HG02973 (cell line): ENCODE results near the gene CLASP1.
"Not testable (repeated sequence)": the region's sequence is repeated elsewhere in the genome, so short reads cannot be mapped to it uniquely, and the experiment has no call there.

Experiments used
- ATAC-seq: cut with Tn5 transposase; IDR thresholded peaks from one replicate; pipeline ENCODE4 v1.9.1; 2021; ENCODE audit warnings: moderate library complexity; ENCODE audit not compliant: unreplicated experiment

Gene CLASP1

DNA sequence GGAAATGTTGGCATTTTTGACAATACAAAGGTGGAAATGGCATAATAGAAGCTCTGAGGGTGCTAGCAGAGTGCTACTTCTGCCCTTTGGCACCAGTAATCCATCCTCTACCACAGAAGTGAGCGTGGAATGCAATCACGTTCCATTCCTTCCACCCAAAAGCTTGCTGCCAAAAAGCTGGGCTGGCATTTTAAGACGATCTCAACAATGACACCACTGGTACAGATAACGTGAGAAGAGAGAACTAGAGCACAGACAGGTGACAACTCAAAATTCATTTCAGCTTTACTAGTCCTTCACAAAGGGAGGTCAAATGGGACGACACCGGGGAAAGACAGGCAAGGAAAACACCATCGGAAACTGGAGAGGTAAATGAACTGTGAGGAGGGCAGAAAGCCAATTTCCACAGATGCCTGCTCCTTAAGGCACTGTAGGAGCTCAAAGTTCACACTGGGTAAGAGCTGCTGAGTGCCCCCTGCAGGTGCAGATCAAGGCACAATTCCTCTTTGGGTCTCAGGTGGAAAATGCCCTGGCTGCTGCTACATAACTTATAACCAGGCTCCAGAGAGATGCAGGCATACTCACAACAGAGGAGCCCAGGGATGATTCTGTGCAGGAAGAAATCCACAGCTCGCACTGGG is 169.3 kb downstream of the CLASP1 start:
- no peak for ATAC-seq

DNA sequence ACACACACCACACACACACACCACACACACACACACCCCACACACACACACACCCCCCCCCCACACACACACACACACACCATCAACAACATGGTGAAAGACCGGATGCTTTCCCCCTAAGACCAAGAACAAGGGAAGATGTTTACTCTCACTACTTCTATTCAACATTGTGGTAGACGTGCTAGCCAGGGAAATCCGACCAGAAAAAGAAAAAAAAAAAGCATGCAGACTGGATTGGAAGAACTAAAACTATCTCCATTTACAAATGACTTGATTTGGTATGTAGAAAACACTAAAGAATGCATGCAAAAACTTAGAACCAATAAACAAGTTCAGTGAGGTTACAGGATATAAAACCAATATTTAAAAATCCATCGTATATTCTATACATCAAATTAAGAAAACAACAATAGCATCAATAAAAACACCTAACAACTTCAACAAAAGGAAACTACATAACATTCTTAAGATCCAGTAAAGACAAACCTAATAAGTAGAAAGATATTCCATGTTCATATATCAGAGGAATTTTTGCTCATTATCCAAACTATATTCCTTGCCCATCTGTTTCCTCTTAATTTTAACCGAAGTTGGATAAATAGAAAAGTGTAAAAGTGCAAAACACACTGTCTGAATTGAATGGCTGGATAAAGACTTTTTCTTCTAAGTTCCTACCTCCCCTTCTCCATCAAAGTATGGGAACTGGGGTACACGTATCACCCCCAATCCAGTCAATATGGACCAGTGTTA is 170.1 kb downstream of the CLASP1 start:
- no peak for ATAC-seq

DNA sequence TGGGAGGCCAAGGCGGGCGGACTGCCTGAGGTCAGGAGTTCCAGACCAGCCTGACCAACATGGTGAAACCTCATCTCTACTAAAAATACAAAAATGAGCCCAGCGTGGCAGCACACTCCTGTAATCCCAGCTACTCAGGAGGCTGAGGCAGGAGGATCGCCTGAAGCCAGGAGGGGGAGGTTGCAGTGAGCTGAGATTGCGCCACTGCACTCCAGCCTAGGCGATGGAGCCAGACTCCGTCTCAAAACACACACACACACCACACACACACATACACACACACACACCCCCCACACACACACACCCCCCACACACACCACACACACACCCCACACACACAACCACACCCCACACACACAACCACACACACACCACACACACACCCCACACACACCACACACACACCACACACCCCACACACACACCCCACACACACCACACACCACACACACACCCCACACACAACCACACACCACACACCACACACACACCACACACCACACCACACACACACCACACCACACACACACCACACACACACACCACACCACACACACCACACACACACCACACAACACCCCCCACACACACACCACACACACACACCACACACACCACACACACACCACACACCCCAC is 170.8 kb downstream of the CLASP1 start:
- ATAC-seq = not testable (repeated sequence)

DNA sequence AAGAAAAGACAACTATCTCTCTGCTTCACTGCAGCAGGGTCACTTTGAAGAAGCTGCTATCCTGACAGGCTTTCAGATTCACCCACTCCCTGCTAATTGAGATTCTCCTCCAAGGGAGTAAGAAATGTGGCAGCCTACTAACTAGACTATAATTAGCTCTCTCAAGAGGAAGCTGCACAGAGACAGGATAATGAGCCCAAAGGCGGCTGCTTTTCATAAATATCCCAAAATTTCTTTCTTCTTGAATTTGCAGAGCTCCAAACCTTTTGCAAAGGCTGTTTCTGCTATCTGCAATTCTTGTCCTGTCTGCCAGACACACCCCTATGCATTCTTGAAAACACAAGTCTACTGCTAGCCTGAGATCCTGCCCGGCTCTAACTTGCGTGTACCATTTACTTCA is 172.6 kb downstream of the CLASP1 start:
- no peak for ATAC-seq

DNA sequence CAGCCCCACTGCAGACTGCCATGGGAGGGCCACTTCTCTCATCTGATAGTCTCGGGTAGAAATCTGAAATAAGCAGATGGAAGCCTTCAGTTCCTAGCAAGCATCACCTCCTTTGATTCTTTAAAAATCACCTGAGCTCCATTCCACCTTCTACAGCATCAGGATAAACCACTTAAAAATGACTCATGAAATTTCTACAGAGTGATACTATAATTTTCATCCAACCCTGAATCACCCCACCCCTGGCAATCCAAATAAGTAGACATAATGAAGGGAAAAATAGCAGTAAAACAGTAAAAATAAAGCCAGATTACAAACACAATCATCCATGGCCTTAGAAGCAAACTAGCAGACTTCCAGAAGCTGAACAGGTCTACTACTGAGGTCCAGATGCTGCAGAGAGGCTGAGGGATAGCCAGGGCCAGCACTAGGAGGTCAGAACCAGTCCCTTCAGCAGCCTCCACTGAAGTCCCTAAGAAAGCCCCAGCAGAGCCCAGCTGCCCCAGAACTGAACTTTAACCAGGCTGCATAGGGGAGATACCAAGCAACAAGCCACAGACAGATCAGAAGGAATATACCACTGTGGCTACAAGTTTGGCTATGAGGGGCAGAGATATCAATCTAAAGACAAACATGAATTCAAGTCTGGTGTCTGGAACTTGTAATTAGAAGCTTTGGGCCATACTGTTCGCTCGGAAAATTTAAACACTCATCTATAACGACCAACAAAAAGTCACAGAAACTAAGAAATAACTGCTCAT is 173.3 kb downstream of the CLASP1 start:
- ATAC-seq = no peak

DNA sequence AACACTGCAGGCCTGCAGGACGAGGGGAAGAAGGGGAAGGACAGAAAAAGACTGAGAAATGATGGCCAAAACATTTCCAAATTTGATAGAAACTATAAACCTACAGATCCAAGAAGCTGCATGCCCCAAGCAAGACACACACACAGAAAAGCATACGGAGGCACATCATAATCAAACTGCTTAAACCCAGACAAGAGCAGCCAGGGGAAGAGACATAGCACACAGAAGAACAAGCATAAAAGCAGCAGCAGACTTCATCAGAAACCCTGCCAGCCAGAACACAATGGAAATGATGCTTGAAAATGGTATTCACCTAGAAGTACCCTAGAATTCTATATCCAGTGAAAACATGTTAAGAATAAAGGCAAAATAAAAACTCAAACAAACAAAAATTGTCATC is 175.8 kb downstream of the CLASP1 start:
- ATAC-seq = no peak

DNA sequence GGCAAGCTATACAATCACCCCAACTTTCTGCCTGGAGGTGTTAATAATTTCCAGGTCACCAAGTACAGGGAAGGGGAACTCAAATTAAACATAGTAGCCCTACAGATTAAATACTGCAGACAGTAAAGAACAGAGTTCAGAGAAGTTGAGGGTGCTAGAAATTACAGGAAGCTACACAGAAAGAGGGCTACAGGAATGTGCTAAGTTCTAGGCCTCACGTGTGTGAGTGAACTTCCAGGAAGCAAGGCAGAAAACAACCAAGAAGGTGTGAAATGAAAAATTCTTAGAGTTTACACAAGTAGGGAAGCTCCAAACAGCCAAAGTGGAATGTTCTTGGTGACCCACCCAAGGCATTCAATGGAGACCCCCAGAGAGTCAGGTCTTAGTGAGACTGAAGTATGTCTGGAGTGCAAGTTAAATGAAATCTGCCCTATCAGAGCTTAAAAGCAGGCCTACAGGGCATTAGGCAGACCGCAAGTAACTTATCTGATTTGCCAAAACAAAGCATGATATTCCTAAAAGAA is 176.7 kb downstream of the CLASP1 start:
- ATAC-seq = no peak

DNA sequence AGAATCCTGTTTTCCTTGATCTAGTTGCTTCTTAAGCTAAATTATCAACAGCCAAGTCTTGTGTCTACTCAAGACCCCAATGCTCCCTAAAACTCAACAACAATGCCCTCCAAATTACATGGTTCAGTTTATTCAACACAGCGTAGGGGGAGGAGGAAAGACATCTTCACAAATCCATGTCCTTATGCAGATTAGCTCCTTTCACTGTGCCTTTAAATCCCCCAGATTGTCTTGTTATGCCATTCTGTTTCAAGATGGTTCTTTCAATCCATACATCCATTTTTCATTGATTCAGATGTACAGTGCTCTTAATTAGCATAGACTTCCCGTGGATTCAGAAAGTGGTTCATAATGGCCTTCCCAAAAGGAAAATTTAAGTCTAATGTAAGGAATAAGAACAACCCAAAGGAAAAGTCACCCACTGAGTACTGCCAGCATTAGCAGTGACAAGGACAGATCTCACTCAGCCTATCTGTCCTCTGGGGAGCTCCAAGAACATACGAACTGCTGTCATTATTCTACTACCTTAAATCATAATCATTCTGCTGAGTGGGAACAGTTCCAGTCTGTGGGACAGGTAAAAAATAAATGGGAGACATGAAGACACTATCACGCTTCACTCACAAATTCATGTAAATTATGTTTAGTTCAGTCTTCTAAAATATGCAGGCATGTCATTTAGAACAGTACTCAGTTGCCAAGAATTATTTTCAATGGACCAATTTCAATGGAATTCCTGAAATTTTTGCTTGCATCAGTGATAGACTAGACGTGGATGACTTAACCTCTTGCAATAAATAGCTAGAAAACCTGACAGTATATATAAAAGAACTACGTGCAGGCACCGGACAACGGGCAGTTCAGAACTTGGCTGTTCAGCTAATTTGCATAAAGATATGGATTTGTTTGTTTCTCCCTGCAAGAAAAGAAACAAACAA is 177.5 kb downstream of the CLASP1 start:
- ATAC-seq = no peak

DNA sequence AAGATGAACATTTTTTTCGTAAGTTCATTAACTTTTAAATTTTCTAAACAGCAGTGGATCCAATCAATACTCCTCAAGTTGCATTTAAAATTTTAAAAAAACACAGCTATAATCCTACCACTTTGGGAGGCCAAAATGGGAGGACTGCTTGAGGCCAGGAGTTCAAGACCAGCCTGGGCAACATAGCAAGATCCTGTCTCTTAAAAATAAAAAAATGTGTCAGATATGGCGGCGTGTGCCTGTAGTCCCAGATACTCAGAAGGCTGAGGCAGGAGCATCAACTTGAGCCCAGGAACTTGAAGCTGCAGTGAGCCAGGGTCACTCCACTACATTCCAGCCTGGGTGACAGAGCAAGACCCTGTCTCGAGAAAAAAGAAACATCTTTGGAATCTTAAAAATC is 178.3 kb downstream of the CLASP1 start:
- ATAC-seq = no peak

DNA sequence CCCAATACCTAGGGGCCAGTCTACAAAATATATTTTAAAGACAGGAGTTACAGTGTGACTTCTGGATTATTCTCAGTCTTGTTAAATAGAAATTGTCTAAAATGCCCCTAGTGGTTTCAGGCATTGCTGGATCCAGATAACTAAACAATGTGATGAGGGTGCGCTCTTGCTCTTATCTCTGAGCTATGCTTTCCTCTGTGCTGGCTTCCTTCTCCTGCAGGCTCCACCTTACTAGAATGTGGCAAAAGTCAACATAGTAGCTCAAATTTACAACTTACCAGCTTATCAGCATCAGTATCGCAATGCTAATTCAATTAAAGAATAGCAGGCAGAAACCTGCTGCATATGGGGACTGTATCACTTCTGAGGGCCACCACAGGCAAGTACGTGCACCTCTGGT is 179.9 kb downstream of the CLASP1 start:
- no peak for ATAC-seq

DNA sequence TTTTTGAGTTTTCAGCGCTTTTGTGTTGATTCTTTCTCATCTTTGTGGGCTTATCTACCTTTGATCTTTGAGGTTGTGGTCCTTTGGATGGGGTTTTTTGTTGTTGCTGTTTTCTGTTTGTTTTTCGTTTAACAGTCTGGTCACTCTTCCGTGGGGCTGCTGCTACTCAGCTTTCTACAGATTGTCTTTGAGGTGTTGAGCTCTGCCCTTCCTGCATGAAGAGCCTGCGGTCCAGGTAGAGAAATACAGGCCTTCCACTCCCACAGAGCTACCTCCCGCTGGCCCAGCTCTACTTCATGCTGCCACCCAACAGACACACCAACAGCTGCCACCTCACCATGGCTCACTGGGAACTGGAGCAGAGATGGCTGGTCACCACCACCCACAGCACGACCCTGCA is 180.3 kb downstream of the CLASP1 start:
- ATAC-seq = no peak

DNA sequence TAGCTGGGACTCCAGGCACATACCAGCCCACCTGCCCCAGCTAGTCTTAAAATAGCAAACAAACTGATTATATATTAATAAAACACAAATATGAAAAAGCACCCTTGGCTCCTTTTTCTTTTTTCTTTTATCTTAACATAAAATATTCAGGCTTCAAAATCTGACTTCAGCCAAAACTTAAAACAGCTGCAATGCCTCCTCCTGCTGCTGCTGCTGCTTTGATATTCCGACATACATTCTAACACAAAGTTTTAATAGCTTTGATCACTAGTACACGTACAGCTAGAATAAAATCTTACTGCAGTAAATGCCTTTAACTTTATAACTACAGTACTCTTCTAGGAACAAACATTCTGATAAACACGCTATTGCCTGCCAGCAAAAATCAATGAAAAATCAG is 190.0 kb downstream of the CLASP1 start:
- no peak for ATAC-seq

DNA sequence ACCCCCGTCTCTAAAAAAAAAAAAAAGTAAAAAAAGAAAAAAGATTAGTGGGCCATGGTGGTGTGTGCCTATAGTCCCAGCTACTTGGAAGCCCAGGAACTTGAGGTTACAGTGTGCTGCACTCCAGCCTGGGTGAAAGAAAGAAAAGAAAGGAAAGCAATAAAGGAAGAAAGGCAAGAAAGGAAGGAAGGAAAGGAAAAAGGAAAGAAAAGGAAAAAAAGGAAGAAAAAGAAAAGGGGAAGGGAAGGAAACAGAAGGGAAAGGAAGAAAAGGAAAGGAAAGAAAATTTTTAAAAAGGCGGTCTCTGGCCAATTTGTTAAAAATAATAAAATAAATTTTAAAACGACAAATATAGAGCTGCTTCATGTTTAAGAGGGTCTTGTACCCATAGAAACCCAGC is 192.9 kb downstream of the CLASP1 start:
- ATAC-seq = no peak

DNA sequence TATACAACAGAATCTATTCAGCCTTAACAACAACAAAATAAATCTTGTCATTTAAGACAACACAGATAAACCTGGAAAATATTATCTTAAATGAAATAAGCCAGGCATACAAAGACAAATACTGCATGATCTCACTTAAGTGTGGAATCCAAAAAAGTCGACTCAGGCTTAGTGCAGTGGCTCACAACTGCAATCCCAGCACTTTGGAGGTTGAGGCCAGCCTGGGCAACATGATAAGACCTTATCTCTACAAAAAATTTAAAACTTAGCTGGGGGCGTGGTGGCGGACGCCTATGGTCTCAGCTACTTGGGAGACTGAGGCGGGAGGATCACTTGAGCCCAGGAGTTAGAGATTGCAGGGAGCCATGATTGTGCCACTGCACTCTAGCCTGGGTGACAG is 193.8 kb downstream of the CLASP1 start:
- no peak for ATAC-seq

DNA sequence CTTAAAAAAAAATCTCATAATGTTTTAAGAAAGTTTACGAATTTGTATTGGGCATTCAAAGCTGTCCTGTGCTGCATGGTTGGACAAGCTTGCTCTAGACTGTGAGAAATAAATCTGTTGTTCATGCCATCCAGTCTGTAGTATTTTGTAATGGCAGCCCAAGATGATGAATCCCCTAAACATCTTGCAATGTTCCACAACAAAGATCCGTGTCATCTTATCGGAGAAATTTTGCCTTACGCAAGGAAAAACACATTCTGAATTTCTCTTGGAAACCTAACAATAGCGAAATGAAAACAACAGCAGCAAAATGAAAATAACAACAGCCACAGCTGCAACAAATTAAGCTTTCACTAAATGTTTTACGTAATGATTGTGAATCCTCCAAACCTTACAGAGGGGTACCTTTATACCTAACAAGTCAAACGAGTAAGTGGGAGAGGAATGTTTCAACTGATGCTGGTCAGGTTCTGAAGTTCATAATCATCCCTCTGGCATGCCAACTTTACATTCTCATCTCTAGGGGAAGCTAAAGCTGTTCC is 194.6 kb downstream of the CLASP1 start:
- no peak for ATAC-seq

DNA sequence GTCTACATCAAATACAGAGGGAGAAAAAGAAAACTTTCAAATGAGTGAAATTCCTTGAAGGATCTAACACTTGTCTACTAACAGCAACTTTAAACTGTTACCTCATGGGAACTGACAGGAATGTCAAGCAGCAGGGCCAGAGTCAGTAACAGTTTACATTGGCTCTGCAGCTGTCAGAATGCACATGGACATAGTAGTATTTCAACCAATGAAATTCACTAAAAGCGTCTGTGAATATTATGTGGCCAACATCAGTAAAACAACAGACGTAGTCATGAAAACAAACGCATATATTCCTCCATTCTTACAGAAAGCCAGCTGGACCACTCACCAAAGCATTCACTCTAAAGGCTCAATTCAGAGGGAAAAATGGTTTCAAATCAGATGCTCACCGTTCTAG is 197.9 kb downstream of the CLASP1 start:
- no peak for ATAC-seq

DNA sequence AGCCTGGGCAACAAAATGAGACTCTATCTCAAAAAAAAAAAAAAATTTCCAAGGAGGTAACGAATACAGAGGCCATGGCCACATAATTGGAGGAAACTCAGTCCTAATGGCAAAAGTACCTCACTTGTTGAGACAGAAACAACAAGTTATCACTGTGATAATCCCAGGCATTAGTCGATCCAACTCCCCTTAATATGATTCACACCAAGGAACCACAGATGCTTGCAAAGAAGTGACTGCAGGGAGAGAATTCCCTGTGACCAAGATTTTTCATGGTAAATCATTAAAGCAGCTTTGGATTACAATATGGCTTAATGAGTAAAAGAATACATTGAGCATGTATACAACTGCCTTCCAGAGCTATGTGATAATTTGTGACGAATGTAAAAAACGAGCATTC is 199.0 kb downstream of the CLASP1 start:
- no peak for ATAC-seq

DNA sequence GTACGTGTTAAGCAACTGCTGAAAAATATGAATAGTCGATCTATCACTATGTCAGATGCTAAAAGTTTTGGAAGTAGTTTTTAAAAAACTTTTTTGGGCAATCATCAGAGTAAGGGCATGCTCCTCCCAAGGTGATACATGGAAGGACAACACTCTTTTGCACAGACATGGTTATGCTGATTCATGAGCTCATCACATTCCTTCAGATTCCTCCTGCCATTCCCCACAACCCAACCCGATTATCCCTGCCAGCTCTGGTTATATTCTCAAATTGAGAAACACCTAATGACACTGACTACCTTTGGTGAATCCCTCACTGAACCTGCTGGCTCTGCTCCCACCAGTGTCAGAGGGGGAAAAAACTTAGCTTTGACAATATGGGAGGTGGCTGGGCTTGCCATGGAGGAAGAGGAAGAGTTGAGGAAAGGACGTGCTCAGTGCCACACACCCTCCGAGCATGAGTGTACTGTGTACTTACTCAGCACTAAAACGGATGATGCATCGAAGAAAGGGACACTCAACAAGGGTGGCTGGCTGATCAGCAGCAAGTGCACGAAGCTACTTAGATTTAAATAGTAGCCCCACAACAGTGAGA is 202.5 kb downstream of the CLASP1 start:
- ATAC-seq = no peak

DNA sequence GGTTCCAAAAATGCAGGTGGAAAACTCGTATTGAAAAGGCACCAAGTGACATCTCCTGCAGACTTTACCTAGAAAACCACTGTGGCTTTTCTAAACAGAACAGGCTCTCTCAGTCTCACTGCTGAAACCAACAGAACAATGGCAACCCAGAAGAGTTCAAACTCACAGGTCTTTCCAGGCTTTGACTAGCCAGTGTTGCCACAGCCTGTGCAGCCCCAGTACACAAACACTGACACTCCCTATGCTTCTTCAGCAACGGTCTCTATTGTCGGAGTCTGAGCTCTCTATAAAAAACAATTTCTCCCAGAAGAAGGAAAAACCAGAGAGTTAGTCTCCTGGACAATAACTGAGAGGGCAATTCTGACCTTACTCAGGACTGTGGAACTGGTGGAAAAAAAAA is 206.4 kb downstream of the CLASP1 start:
- no peak for ATAC-seq

DNA sequence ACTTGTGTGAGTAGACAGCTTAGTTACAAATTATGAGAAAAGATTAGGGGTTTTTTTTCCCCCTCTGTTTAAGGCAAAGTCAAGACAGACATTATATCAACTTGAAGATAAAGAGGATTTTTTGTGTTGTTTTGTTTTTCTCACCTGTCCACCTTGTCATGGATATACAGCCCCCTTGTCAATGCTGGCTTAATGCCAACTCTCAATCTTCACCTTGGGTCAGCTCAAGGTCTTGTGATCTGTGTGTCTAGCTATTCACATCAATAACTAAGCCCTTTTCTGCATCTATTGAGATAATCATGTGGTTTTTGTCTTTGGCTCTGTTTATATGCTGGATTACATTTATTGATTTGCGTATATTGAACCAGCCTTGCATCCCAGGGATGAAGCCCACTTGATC is 211.0 kb downstream of the CLASP1 start:
- ATAC-seq = not testable (repeated sequence)
